HFFc6 (cell line): ENCODE measurements around the gene EGFR. TPM values are rescaled to one million over a fixed set of nuclear protein-coding genes. Genes with fewer than 3 reads are reported as not detected.

Experiments used
- DNase-seq: peaks from one replicate; pipeline ENCODE4 v3.0.0-alpha.2; 2018
- H3K27ac Mint-ChIP-seq: 2 replicates; pipeline ENCODE4 v1.8.0; 2020; ENCODE audit warnings: mild to moderate bottlenecking, mixed read lengths
- H3K27me3 Mint-ChIP-seq: 2 replicates; pipeline ENCODE4 v1.8.0; 2021; ENCODE audit warnings: mild to moderate bottlenecking, moderate library complexity, mixed read lengths; ENCODE audit not compliant: insufficient read depth
- H3K36me3 Mint-ChIP-seq: 2 replicates; pipeline ENCODE4 v1.8.0; 2021; ENCODE audit warnings: low read depth, mixed read lengths
- H3K4me1 Mint-ChIP-seq: 2 replicates; pipeline ENCODE4 v1.8.0; 2020; ENCODE audit warnings: low read depth, mixed read lengths
- H3K4me3 Mint-ChIP-seq: 2 replicates; pipeline ENCODE4 v1.8.0; 2020; ENCODE audit warnings: mild to moderate bottlenecking, moderate library complexity, mixed read lengths
- H3K9me3 Mint-ChIP-seq: 2 replicates; pipeline ENCODE4 v1.8.0; 2020; ENCODE audit warnings: mild to moderate bottlenecking, mixed read lengths
- total RNA-seq, 6 experiments: library from RNA; stranded (reverse); fragmentation: NEBNext Ultra II Directional; extraction: Animal tissue kit (Norgen Biotek cat#: 25700); gene quantifications; 2 replicates in 1 of 6; 3 replicates in 5 of 6; pipeline ENCODE4 v1.2.3, GENCODE V29; 2021
- TF ChIP-seq, protein P1 (sequence below): fragments of 200-600 bp; sonication (generic); IDR thresholded peaks from 2 replicates; pipeline ENCODE4 v1.5.0; 2021; ENCODE audit warnings: antibody characterized with exemption, mild to moderate bottlenecking

EGFR gene
- total RNA-seq, 6 experiments from 2014 or later: 69.9 to 87.2 (median 77.0) TPM

DNA sequence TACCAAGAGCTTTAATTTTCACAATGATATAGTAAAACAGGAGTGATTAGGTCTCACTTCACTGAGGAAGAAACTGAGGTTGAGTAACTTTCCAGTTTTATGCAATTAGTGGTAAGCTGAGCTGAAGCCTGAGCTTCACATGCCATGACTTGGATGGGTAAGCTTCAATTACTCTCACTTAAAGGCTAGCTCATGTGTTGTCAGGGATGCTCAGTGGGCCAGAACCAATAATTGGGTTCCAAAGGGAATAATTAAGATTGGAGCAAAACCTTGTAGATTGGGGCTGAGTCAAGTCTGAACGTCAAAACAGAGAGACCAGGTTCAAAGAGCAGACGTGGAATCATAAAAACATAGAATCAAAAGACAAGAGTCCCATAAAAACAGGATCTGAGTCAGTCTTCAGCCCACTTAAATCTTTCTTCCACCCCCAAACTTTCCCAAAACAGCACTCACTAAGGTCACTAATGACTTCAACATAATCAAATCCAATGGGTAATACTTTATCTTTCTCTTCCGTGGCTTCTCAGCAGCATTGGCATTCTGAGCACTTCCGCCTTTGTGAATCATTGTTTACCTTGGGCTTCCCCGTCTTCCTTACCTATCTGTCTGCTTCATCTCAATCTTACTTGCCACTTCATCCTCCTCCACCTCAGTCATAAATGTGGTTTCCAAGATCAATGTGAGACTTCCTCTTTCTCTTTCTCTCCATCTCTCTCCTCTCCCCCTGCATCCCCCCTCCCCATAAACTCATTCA, 23.0 kb upstream of the EGFR start:
- Mint-ChIP-seq H3K4me3 (peak overlapping the region; percentile 63), H3K27me3 (no peaks in the 10 kb centered on the region; the same call in 1 of the 2 replicates), H3K27ac (peak overlapping the region; percentile 72), H3K4me1 (peaks cover 54% of the 10 kb centered on the region), H3K9me3 (no peaks in the 10 kb centered on the region), H3K36me3 (no peaks in the 10 kb centered on the region; the same call in 1 of the 2 replicates)
- DNase-seq: peak; percentile 77
- TF ChIP-seq, protein P1, sequence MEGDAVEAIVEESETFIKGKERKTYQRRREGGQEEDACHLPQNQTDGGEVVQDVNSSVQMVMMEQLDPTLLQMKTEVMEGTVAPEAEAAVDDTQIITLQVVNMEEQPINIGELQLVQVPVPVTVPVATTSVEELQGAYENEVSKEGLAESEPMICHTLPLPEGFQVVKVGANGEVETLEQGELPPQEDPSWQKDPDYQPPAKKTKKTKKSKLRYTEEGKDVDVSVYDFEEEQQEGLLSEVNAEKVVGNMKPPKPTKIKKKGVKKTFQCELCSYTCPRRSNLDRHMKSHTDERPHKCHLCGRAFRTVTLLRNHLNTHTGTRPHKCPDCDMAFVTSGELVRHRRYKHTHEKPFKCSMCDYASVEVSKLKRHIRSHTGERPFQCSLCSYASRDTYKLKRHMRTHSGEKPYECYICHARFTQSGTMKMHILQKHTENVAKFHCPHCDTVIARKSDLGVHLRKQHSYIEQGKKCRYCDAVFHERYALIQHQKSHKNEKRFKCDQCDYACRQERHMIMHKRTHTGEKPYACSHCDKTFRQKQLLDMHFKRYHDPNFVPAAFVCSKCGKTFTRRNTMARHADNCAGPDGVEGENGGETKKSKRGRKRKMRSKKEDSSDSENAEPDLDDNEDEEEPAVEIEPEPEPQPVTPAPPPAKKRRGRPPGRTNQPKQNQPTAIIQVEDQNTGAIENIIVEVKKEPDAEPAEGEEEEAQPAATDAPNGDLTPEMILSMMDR: no peak

DNA sequence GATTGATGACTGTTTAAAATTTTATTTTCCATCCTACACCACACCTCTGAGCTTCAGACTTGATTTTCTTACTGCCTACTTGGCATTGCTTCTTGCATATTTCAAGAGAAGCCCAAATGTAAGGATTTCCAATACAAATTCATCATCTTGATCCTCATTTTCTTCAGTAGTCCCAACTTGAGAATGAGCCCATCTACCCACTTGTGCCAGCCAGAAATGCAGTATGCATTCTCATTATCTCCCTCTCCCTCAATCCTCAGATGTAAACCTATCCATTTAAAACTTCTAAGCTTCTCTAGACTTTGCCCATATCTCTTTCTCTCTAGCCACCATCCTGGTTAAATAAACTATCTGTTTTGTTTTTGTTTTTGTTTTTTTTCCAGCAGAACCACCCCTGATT, 22.4 kb upstream of the EGFR start:
- Mint-ChIP-seq H3K9me3 (no peaks in the 10 kb centered on the region), H3K27ac (peak overlapping the region; percentile 72), H3K4me1 (peaks cover 50% of the 10 kb centered on the region), H3K4me3 (peak overlapping the region; percentile 63), H3K27me3 (no peaks in the 10 kb centered on the region; the same call in 1 of the 2 replicates), H3K36me3 (no peaks in the 10 kb centered on the region)
- TF ChIP-seq, protein P1: no peak
- no peak for DNase-seq

DNA sequence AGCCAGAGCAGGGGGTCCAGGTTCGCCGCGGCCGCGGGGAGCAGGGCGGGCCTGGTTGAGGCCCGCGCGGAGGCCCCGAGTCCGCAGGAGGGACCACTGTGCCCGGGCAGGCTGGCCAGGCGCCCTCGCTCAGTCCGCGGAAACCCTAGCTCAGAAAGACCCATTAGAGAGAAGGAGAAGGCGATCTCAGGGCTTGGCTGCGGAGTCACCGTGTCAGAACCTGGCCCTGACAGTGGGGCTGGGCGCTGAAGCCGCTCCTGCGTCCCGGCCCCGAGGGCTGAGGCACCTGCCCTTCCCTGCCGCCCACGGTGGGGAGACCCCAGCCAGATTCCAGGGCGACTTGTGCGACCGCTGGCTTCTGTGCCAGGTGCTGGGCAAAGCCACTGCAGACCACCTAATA, 14.2 kb upstream of the EGFR start:
- H3K4me3 Mint-ChIP-seq: no peak overlapping the region
- DNase-seq: no peak
- no peak overlapping the region for H3K27ac Mint-ChIP-seq
- TF ChIP-seq, protein P1: no peak
- H3K9me3 Mint-ChIP-seq: no peaks in the 10 kb centered on the region
- no peaks in the 10 kb centered on the region for H3K4me1 Mint-ChIP-seq
- no peaks in the 10 kb centered on the region for H3K36me3 Mint-ChIP-seq
- H3K27me3 Mint-ChIP-seq: no peaks in the 10 kb centered on the region

DNA sequence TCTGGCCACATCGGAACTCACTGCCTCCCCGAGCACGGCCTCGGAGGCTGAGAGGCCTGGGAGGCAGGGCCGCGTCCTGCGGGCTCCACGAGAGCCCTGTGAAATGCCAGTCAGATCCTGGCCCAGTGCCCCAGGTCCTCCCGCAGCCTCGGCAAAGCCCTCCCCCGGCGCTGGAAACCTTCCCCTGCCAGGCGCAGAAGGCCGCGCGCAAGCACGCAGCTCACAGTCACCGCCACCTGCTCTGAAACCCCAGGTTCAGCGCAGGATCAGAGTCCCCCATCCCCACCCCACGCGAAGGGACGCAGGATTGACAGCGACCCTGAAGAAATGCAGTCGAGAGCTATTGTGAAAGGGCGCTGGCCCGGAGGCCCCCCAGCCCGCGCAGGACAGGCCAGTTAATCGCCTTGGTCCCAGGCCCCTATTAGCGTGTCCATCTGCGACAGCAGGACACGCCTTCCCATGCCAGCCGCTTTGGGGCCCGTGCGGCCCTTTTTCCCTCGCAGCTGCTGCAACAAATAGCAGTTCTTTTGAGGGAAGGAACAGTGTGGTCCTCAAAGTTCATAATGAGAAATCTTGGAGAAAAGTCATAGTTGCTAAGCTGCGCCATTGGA, 13.5 kb upstream of the EGFR start:
- H3K4me1 Mint-ChIP-seq: no peaks in the 10 kb centered on the region
- H3K27me3 Mint-ChIP-seq: no peaks in the 10 kb centered on the region
- TF ChIP-seq, protein P1: no peak
- H3K27ac Mint-ChIP-seq: no peak overlapping the region
- H3K36me3 Mint-ChIP-seq: no peaks in the 10 kb centered on the region
- no peak overlapping the region for H3K4me3 Mint-ChIP-seq
- H3K9me3 Mint-ChIP-seq: no peaks in the 10 kb centered on the region
- DNase-seq: no peak

DNA sequence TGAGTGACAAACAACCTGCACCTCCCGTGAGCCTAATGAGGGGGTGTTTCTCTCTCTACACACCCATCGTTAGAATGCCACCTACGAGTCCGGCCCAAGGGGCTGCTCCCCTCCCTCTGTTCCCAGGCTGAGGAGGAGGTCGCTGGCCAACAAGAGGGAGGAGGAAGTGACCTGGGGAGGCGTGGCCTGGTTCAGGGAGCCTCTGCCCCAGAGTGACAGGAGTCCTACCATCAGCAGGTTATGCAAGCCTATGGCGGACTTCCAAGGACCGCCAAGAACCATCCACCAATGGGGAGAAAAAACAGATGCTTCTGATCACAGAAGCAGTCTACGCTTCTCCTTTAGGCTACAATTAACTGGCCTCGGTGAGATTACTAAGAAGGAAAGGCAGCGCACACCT, 12.3 kb upstream of the EGFR start:
- H3K4me3 Mint-ChIP-seq: no peak overlapping the region
- no peaks in the 10 kb centered on the region for H3K27me3 Mint-ChIP-seq
- no peaks in the 10 kb centered on the region for H3K36me3 Mint-ChIP-seq
- no peak overlapping the region for H3K27ac Mint-ChIP-seq
- H3K4me1 Mint-ChIP-seq: no peaks in the 10 kb centered on the region
- TF ChIP-seq, protein P1: no peak
- H3K9me3 Mint-ChIP-seq: no peaks in the 10 kb centered on the region
- no peak for DNase-seq
